ENCODE measurements around the gene SPOCK2.
"Not testable (repeated sequence)": the region's sequence is repeated elsewhere in the genome, so short reads cannot be mapped to it uniquely, and the experiment has no call there.

The SPOCK2 gene

GRCh38 chr10:72050873-72051272 is 37.5 kb downstream of the SPOCK2 start:
- no peak for DNase-seq

- DNase-seq = no peak
These were observed 38.2 kb downstream of the SPOCK2 start for GRCh38 chr10:72049969-72050781.

GRCh38 chr10:72049472-72049871 is 38.9 kb downstream of the SPOCK2 start:
- DNase-seq = no peak

- DNase-seq = peak; percentile 91
These were observed 39.8 kb downstream of the SPOCK2 start for GRCh38 chr10:72048450-72049124.

- no peak for DNase-seq
These were observed 42.8 kb downstream of the SPOCK2 start for GRCh38 chr10:72045586-72045985.

- DNase-seq = no peak
These were observed 43.8 kb downstream of the SPOCK2 start for GRCh38 chr10:72044417-72045041.

- DNase-seq = no peak
These were observed 45.1 kb downstream of the SPOCK2 start for GRCh38 chr10:72043016-72043834.

GRCh38 chr10:72041491-72041890 is 46.9 kb downstream of the SPOCK2 start:
- DNase-seq = no peak

GRCh38 chr10:72039377-72039776 is 49.0 kb downstream of the SPOCK2 start:
- no peak for DNase-seq

- no peak for DNase-seq
These were observed 49.8 kb downstream of the SPOCK2 start for GRCh38 chr10:72038458-72039001.

GRCh38 chr10:72037811-72038210 is 50.5 kb downstream of the SPOCK2 start:
- no peak for DNase-seq

- no peak for DNase-seq
These were observed 51.1 kb downstream of the SPOCK2 start for GRCh38 chr10:72037266-72037665.

- no peak for DNase-seq
These were observed 53.0 kb downstream of the SPOCK2 start for GRCh38 chr10:72035252-72035887.

GRCh38 chr10:72034761-72035160 is 53.6 kb downstream of the SPOCK2 start:
- no peak for DNase-seq

GRCh38 chr10:72034040-72034499 is 54.3 kb downstream of the SPOCK2 start:
- DNase-seq = no peak

- not testable (repeated sequence) for DNase-seq
These were observed 55.8 kb downstream of the SPOCK2 start for GRCh38 chr10:72032409-72033162.

GRCh38 chr10:72031706-72032105 is 56.6 kb downstream of the SPOCK2 start:
- no peak for DNase-seq

- DNase-seq = no peak
These were observed 57.4 kb downstream of the SPOCK2 start for GRCh38 chr10:72030762-72031543.

- no peak for DNase-seq
These were observed 58.9 kb downstream of the SPOCK2 start for GRCh38 chr10:72029414-72029813.

- no peak for DNase-seq
These were observed 60.9 kb downstream of the SPOCK2 start for GRCh38 chr10:72027498-72027897.
